Measurements from ENCODE around the gene MELTF. TPM values are rescaled to one million over a fixed set of nuclear protein-coding genes. Genes with fewer than 3 reads are reported as not detected.

The MELTF gene
- total and polyA plus RNA-seq, 2 donors from 2014 or later: 6.1 to 8.7 TPM

GRCh38 chr3:196997311-196997710 lies 32.3 kb downstream of the MELTF start:
- Histone ChIP-seq H3K9ac (ENCODE audit: low read length in 3 of 3) (no peak overlapping the region), H3K27me3 (ENCODE audit: control insufficient read depth, insufficient read depth, low read length) (no peaks in the 10 kb centered on the region)
- TF ChIP-seq CTCF (IDR thresholded peaks at IDR 0.05; ENCODE audit: borderline replicate concordance, extremely low read depth, insufficient read depth): no peak

DNA sequence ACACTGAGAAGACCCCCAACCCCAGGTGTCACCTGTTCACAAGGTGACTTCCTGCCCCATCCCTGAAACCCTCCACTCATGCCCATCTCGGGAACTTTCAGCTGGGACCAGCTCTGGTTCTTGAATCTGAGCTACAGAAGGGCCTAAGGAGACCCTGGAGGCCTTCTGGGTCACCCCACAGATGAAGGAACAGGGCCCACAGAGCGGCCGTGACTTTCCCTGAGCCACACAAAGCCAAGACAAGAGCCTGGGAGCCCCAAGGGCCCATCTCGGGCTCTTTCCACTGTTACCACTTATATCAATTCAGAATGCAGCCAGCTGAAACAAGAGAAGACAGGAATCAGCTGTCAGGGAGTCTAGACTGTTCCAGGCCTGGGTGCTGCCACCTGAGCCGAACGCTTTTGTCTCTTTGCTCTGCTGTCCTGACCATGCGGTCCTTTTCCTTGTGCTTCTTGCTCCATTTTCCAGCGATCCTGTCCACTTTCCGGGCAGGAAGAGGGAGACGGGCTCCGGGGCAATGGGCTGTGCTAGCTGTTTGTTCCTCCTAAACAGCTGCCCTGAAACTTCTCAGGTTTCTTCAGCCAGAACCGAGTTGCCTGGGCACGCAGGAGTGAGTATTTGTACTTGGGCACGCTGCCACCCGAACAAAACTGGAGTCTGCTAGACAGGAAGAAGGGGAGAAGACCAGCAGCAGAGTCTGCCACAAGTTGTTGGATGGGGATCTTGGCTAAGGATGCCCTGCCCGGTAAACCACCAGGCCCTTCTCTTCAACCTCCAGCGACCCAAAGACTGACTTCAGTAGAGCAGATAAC lies 33.0 kb downstream of the MELTF start:
- Histone ChIP-seq H3K9me3 (ENCODE audit: control insufficient read depth in 2 of 3, insufficient read depth in 1 of 3, low read length in 3 of 3) (no peaks in the 10 kb centered on the region), H3K9ac (ENCODE audit: low read length in 3 of 3) (no peak overlapping the region), H3K36me3 (ENCODE audit: control insufficient read depth in 2 of 3, insufficient read depth in 3 of 3, low read length in 3 of 3) (no peaks in the 10 kb centered on the region), H3K27me3 (ENCODE audit: control insufficient read depth, insufficient read depth, low read length) (no peaks in the 10 kb centered on the region), H3K27ac (ENCODE audit: low read depth in 2 of 2, low read length in 2 of 2) (no peak overlapping the region), H3K4me1 (ENCODE audit: control insufficient read depth in 2 of 3, insufficient read depth in 2 of 3, low read depth in 1 of 3, low read length in 3 of 3) (no peaks in the 10 kb centered on the region), H3K4me3 (ENCODE audit: low read length in 3 of 3) (no peak overlapping the region)
- peak in 3 of 5 donors; percentile 26 to 49 (median 28) for DNase-seq
- intact Hi-C loops (cut with DNase I): no loop called here
- TF ChIP-seq CTCF (IDR thresholded peaks at IDR 0.05; ENCODE audit: borderline replicate concordance, extremely low read depth, insufficient read depth): no peak
- FAIRE-seq: no peak

More at GRCh38 chr3:196997311-196997710, 32.3 kb downstream of the MELTF start:
- Histone ChIP-seq H3K27ac (ENCODE audit: low read depth in 2 of 2, low read length in 2 of 2) (no peak overlapping the region), H3K4me3 (ENCODE audit: low read length in 3 of 3) (no peak overlapping the region), H3K9me3 (ENCODE audit: control insufficient read depth in 2 of 3, insufficient read depth in 1 of 3, low read length in 3 of 3) (no peaks in the 10 kb centered on the region), H3K4me1 (ENCODE audit: control insufficient read depth in 2 of 3, insufficient read depth in 2 of 3, low read depth in 1 of 3, low read length in 3 of 3) (no peaks in the 10 kb centered on the region), H3K36me3 (ENCODE audit: control insufficient read depth in 2 of 3, insufficient read depth in 3 of 3, low read length in 3 of 3) (no peaks in the 10 kb centered on the region)
- intact Hi-C loops (cut with DNase I): no loop called here
- FAIRE-seq (no peak), DNase-seq (peak in 2 of 5 donors; percentile 27 to 53)

- DNase-seq (peak in 2 of 5 donors; percentile 23 to 28), FAIRE-seq (no peak)
- intact Hi-C loops (cut with DNase I): no loop called here
- no peak for TF ChIP-seq CTCF (IDR thresholded peaks at IDR 0.05; ENCODE audit: borderline replicate concordance, extremely low read depth, insufficient read depth)
- H3K27me3 ChIP-seq (ENCODE audit: control insufficient read depth, insufficient read depth, low read length): no peaks in the 10 kb centered on the region
- H3K36me3 ChIP-seq (ENCODE audit: control insufficient read depth in 2 of 3, insufficient read depth in 3 of 3, low read length in 3 of 3): no peaks in the 10 kb centered on the region
- no peaks in the 10 kb centered on the region for H3K9me3 ChIP-seq (ENCODE audit: control insufficient read depth in 2 of 3, insufficient read depth in 1 of 3, low read length in 3 of 3)
- no peak overlapping the region for H3K27ac ChIP-seq (ENCODE audit: low read depth in 2 of 2, low read length in 2 of 2)
- no peak overlapping the region for H3K9ac ChIP-seq (ENCODE audit: low read length in 3 of 3)
- H3K4me3 ChIP-seq (ENCODE audit: low read length in 3 of 3): no peak overlapping the region
- no peaks in the 10 kb centered on the region for H3K4me1 ChIP-seq (ENCODE audit: control insufficient read depth in 2 of 3, insufficient read depth in 2 of 3, low read depth in 1 of 3, low read length in 3 of 3)
Measured at GRCh38 chr3:196995646-196996355, 33.8 kb downstream of the MELTF start.

Data from kidney (tissue), 14 donors.